Fibroblast of skin of scalp (primary cell): Measurements from ENCODE around the gene LTBP3.
A peak's percentile ranks its signal among the peaks of the same experiment; 100 is the strongest.

Experiments used
- DNase-seq: peaks from one replicate; pipeline ENCODE4 v3.0.0-alpha.2; 2013

The LTBP3 gene

DNA sequence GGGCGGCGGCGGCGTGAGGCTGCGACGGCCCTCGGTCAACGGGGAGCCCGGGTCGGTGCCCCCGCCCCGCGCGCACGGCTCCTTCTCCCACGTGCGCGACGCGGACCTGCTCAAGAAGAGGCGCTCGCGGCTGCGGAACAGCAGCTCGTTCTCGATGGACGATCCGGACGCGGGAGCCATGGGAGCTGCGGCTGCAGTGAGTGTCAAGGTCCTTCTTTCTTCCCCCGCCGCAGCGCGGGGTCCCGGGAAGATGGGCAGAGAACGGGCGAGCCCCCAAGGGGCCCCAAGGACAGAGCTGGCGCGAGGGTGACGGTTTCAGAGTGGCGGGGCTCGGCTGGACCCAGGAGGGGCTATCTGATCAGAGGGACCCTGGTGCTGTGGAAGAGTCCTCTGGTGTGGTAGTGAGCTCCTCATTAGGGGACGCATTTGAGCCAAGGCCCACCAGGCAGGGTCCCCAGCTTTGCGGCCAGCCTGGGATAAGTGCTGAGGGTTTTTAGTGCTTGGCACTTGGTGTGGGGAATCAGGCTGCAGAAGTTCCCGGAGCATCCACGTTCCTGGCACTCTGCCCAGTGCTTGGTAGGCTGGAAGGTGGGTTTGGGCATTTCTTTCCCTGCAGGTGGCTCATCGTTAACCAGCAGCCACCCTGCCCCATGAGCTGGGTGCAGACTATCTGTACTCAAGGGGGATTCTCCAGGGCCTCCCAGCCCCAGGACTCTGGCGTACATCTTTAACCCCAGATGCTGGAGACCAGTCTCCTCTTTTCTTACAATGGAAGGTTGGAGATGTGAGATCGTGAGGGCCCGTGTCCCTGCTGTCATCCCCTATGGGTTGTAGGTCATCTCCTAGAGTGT, 27.5 kb upstream of the LTBP3 start:
- no peak for DNase-seq

DNA sequence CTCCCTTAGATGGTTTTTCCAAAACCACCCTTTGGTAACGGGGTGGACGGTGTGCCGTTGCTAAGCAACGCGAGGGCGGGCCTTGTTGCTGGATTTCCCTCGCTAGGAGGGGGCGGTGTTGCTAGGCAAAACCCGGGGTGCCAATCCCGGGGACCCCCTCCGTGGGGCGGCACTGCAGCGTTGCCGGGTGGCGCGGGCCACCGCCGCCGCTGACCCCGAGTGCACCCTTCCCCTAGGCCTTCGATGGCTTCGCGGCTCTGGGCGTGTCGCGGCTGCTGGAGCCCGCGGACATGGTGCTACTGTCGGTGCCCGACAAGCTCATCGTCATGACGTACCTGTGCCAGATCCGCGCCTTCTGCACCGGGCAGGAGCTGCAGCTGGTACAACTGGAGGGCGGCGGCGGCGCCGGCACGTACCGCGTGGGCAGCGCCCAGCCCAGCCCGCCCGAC, 26.6 kb upstream of the LTBP3 start:
- DNase-seq: no peak

DNA sequence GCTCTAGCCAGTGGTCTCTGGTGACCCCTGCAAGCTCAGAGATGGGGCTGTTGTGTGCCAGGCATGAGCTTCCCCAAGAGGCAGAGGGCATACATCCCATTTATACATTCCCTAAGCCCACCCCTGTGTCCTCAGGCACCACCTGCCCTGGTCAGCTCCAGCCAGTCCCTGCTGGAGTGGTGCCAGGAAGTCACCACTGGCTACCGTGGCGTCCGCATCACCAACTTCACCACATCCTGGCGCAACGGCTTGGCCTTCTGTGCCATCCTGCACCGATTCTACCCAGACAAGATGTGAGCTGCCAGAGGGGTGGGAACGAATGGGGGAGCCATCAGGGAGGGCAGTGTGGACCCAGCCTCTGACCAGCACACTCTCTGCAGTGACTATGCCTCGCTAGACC, 25.9 kb upstream of the LTBP3 start:
- no peak for DNase-seq

DNA sequence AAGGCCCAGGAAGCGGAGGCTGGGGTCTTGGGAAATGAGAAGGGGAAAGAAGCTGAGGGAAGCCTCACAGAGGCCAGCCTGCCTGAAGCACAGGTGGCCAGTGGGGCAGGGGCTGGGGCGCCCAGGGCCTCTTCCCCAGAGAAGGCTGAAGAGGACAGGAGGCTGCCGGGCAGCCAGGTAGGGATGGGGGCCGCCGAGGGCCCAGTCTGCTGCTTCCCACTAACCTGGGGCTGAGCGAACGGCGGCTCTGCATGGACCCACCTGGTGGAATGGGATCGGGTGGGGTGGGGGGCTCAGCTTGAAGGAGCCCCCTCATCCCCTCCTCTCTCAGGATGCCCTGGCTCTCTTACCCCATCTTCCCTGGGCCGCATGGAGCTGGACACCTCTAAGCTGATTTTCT, 25.4 kb upstream of the LTBP3 start:
- no peak for DNase-seq

GRCh38 chr11:65581928-65582327, 23.8 kb upstream of the LTBP3 start:
- DNase-seq: no peak

DNA sequence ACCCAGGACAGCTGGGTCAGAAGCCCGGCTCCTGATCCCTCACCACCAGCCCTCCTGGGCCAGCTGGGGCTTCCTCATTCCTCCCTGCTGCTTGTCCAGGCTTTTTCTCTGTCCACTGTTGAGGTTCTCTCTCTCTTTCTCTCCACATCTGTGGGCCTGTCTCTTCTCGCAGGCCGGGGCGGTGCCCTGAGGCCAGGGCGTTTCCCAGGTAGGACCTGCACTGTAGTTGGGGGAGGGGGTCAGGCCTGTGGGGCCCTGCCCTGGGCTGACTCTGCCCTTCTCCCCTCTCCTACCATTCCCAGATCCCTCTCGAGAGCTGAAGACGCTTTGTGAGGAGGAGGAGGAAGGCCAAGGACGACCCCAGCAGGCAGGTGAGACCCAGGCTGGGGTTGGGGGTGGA, 22.6 kb upstream of the LTBP3 start:
- DNase-seq: no peak

DNA sequence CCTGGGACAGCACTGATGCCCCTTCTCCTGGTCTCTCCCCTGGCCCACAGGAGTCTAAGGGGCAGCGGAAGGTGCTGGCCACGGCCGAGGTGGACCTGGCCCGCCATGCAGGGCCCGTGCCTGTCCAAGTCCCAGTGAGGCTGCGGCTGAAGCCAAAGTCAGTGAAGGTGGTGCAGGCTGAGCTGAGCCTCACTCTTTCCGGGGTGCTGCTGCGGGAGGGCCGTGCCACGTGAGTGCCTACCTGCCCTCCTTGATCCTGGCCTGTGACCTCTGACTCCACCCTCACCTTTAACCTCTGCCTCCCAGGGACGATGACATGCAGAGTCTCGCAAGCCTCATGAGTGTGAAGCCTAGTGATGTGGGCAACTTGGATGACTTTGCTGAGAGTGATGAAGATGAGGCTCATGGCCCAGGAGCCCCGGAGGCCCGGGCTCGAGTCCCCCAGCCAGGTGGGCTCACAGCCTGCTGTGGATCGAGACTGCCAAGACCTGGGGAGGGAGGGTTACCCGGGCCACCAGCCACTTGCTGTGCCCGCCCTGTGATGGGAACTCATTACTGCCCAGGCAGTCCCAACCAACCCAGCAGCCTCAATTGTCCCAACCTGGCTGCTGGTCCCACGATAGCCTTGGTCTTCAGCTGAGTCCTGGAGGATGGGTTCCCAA, 22.0 kb upstream of the LTBP3 start:
- DNase-seq: no peak

DNA sequence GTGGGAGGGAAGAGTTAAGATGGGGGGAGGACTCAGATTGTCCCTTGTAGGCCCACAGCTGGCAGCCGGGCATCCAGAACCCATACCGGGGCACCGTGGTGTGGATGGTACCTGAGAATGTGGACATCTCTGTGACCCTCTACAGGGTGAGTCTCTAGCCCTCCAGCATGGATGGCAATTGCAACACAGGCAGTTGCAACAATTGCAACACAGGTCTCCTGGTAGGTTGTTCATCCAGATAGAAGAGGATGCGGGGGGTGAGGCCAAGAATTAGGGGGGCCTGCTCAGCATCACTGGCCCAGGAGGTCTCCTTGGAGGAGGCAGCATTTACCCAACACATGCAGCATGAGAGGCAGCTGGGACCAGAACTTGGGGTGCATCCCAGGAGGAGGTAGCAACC, 21.1 kb upstream of the LTBP3 start:
- DNase-seq: no peak

GRCh38 chr11:65578667-65579066, 20.5 kb upstream of the LTBP3 start:
- DNase-seq: no peak

- no peak for DNase-seq
Measured at GRCh38 chr11:65578134-65578533, 20.0 kb upstream of the LTBP3 start.

DNA sequence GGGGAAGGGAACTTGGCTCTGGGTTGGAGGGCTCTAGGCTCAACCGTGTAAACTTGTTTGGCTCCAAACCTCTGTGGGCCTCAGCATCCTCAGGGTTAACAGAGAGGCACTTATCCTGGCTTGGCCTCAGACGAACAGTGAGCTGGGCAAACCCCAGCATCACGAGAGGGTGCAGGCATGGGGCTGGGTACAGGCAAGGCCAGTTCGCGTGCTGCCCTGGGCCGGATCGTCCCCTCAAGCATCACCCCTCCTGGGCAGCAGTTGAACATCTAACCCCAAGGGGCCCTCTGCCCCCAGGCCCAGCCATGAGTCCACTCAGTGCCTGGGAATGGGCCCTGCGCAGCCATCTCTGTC, 19.6 kb upstream of the LTBP3 start:
- DNase-seq: no peak

- peak; percentile 67 for DNase-seq
Measured at GRCh38 chr11:65576867-65577755, 19.0 kb upstream of the LTBP3 start.

DNA sequence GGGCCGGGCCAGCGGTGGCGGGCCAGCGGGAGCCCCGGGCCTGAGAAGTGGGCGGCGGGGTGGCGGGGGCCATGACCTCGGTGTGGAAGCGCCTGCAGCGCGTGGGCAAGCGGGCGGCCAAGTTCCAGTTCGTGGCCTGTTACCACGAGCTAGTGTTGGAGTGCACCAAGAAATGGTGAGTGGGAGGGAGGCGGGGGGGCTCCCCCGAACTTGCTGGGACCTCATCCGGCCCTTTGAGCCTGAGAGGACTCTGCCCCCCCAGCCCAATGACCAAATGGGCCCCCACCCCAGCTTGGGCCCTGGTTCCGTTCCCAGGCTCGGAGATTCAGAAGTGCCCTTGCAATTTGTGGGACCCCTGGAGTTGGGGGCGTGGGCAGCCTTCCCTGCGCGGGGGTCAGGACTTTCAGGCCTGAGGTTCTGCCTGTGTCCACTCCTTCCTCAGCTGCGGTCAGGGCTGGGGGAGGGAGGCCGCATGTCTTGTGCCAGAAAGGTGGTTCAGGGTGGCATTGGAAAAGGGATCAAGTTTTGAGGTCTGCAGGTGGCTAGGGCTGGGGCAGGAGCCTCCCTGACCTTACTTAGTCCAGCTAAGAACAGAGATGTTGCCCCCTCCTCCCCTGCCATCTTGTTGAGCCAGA, 18.2 kb upstream of the LTBP3 start:
- DNase-seq: no peak

DNA sequence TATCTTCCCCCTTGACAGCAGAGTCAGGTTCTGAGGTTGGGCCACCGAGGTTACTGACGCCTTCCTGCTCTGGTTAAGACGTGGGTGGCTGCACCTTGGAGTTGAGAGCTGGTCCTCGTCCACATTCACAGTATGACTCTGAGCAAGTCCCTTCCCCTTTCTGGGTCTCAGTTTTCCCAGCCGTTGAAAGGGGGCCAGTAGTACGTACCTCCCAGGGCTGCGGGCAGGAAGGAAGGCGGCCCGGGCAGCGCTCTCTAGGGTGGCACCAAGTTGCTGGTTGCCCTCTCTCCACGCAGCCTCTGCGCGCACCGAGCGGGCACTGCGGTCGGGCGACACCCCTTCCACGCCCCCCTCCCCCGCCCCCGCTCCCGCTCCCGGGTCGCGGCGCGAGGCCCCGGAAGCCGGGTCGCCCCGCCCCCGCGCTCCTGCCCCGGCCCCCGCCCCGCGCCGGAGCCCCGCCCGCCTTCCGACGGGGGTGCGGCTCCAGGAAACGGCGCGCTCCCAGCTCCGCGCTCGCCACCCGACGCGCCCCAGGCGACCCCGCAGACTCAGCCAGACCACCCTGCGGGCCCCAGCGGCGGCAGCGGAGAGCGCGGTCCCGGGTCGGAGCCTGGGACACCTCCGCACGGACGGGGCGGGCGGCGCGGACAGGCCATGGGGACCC, 17.5 kb upstream of the LTBP3 start, which contains the start of gene EHBP1L1:
Gene EHBP1L1 (plus strand): TSS at position 486 of the 664 bp plus-strand sequence. CDS start 250 bp downstream, outside the sequence.
- peak; percentile 51 for DNase-seq

GRCh38 chr11:65574811-65575567, 16.8 kb upstream of the LTBP3 start:
- no peak for DNase-seq

DNA sequence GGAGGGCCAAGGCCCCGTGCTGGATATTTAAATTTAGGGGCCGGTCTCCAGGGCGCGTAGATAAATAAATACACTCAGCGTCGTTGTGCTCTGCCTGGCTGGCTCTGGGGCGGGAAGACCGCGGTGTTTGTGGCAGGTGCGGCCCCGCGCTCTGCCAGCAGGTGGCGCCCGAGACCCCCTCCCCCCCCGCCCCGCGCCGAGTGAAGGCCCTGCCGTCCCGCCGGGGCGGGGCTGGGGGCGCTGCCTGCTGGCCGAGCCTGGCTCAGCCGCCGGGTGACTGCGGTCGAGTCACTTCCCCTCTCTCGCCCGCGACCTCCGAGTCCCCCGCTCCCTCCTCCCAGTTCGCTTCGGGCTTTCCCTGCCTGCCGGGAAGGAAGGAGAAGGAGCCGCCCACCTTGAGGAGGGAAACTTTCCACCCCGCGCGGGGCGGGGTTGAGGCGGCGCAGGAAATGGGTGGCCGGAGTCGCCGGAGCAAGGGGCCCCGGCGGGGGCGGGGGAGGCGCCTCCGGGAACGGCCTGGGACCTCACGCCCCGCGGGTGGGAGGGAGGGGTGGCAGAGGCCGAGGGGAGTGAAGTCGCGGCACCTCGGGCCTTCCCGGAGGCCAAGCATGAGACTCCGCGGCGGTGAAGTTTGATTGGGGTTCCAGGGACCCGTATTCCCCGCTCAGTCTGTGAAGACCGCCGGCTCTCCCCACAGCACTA, 16.1 kb upstream of the LTBP3 start:
- peak; percentile 95 for DNase-seq

DNA sequence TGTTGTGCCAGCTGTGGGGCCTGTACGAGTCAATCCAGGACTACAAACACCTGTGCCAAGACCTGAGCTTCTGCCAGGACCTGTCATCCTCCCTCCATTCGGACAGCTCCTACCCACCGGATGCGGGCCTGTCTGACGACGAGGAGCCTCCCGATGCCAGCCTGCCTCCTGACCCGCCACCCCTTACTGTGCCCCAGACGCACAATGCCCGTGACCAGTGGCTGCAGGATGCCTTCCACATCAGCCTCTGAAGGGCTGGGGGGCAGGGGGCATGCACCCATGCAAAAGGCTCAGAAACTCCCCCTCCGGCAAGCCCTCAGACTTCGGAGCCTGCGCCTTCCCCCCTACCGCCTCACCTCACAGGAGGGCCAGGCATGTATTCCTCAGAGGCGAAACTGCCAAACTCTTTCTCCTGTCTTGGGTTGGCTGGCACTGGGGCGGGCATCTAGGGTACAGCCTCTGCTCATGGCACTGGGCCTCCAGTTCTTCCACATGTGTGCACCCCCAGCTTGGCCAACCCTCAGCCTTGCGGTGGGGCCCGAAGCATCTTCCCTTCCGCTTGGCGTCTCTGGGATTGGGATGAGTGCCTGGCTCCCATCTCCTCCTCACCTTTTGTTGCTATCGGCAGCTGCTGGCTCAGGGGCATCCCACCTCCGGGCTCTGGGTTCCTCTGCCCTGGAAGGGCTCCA, 15.4 kb upstream of the LTBP3 start:
- DNase-seq: no peak

DNA sequence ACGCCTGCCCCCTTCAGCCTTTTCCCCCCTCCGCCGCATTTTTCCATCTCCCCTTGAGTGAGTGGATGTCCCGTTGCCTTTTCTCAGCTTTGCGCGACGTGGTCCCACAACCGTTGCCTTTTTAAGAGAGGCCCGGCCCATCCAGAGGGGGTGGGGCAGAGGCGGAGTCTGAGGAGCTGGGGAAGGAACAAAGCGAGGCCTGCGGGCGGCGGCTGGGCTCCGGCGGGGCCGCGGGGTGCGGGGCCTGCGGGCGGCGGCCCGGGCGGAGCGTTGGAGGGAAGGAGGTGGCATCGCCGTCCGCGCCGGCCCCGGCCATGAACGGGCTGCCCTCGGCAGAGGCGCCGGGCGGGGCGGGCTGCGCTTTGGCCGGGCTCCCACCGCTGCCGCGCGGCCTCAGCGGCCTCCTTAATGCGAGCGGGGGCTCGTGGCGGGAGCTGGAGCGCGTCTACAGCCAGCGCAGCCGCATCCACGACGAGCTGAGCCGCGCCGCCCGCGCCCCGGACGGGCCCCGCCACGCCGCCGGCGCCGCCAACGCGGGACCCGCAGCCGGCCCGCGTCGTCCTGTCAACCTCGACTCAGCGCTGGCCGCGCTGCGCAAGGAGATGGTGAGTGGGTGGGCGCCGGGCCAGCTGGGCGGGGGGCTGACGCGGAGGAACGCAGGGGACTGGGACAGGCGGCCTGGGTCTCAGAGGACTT, 14.3 kb upstream of the LTBP3 start, which contains the start of gene FAM89B:
Gene FAM89B (plus strand): TSS at position 183 of the 696 bp plus-strand sequence. CDS start 132 bp downstream, at position 315.
- DNase-seq: peak; percentile 89

- DNase-seq: peak; percentile 55
Measured at GRCh38 chr11:65571940-65572339, 13.8 kb upstream of the LTBP3 start.
